D721Med (cell line): Measurements from ENCODE around the gene STARD13.

Source experiments
- DNase-seq: peaks from one replicate; pipeline ENCODE4 v3.0.0; 2011; ENCODE audit warnings: low spot score; ENCODE audit not compliant: insufficient read length
- FAIRE-seq: peaks from 2 replicates; lab custom pipeline; 2011; peaks lifted over from hg19 to GRCh38; lab: Jason Lieb, UNC
- CTCF ChIP-seq: IDR thresholded peaks from 2 replicates; pipeline ENCODE4 v1.5.1; 2012; ENCODE audit warnings: mild to moderate bottlenecking, control low read depth; ENCODE audit not compliant: insufficient read depth; ENCODE audit errors: missing control alignments

Gene STARD13

GRCh38 chr13:33318037-33318436, 32.5 kb upstream of the STARD13 start:
- DNase-seq (no peak), FAIRE-seq (no peak)
- no peak for TF ChIP-seq CTCF

GRCh38 chr13:33316890-33317289, 31.3 kb upstream of the STARD13 start:
- DNase-seq = no peak
- FAIRE-seq = no peak

GRCh38 chr13:33313504-33313903, 27.9 kb upstream of the STARD13 start:
- FAIRE-seq (no peak), DNase-seq (no peak)
- TF ChIP-seq CTCF = no peak

More at GRCh38 chr13:33316890-33317289, 31.3 kb upstream of the STARD13 start:
- no peak for TF ChIP-seq CTCF

- FAIRE-seq (no peak), DNase-seq (no peak)
- TF ChIP-seq CTCF = no peak
Observed at GRCh38 chr13:33312861-33313212, 27.3 kb upstream of the STARD13 start.

- FAIRE-seq = no peak
- TF ChIP-seq CTCF = no peak
- no peak for DNase-seq
Observed at GRCh38 chr13:33312150-33312860, 26.8 kb upstream of the STARD13 start.

GRCh38 chr13:33311040-33311439, 25.5 kb upstream of the STARD13 start:
- TF ChIP-seq CTCF = no peak
- FAIRE-seq (no peak), DNase-seq (no peak)

GRCh38 chr13:33310245-33311038, 24.9 kb upstream of the STARD13 start:
- DNase-seq = no peak
- TF ChIP-seq CTCF = no peak
- no peak for FAIRE-seq
